Sigmoid colon (tissue), 4 donors: Measurements from ENCODE around the gene CEP104.

Experiments used
- CTCF ChIP-seq, 4 experiments: fragments of 450-650 bp in 3 of 4; fragments of 200-600 bp in 1 of 4; IDR thresholded peaks; one replicate each; pipeline ENCODE4 v1.5.1; 2016 to 2019; ENCODE audit warnings: antibody characterized with exemption in 4 of 4, mild to moderate bottlenecking in 3 of 4, moderate library complexity in 2 of 4
- EP300 ChIP-seq, 4 donors: sonication (generic); formaldehyde crosslinking; IDR thresholded peaks; one replicate each; pipeline ENCODE4 v1.6.1; 2017; ENCODE audit warnings: antibody characterized with exemption in 4 of 4
- POLR2A ChIP-seq, 2 donors: fragments of 450-650 bp; IDR thresholded peaks; one replicate each; pipeline ENCODE4 v1.6.1; 2016; ENCODE audit warnings: antibody characterized with exemption in 2 of 2, mild to moderate bottlenecking in 2 of 2, moderate library complexity in 2 of 2
- POLR2AphosphoS5 ChIP-seq, 4 donors: sonication (generic); formaldehyde crosslinking; IDR thresholded peaks; one replicate each; pipeline ENCODE4 v1.6.1; 2017; ENCODE audit warnings: antibody characterized with exemption in 4 of 4

GRCh38 chr1:3842912-3843311 lies 14.1 kb downstream of the CEP104 start:
- TF ChIP-seq CTCF (IDR thresholded peaks at IDR 0.05): no peak
- no peak for TF ChIP-seq EP300 (IDR thresholded peaks at IDR 0.05)
- no peak for TF ChIP-seq POLR2A (IDR thresholded peaks at IDR 0.05)
- no peak for TF ChIP-seq POLR2AphosphoS5 (IDR thresholded peaks at IDR 0.05)
